KMS-11 (cell line): ENCODE data around the gene DNPH1.

Source experiments
- H2AFZ ChIP-seq: fragments of 200-600 bp; sonication (generic); 2 replicates; pipeline ENCODE4 v1.6.1; 2016; ENCODE audit warnings: antibody characterized with exemption, mixed run types, low read depth
- H3K27ac ChIP-seq: fragments of 200-600 bp; sonication (generic); 2 replicates; pipeline ENCODE4 v1.6.1; 2016; ENCODE audit warnings: mild to moderate bottlenecking, mixed run types
- H3K27me3 ChIP-seq: fragments of 200-600 bp; sonication (generic); 2 replicates; pipeline ENCODE4 v1.6.1; 2017; ENCODE audit warnings: mild to moderate bottlenecking, low read depth, mixed run types, moderate library complexity; ENCODE audit not compliant: insufficient read depth
- H3K36me3 ChIP-seq: fragments of 200-600 bp; sonication (generic); 2 replicates; pipeline ENCODE4 v1.6.1; 2017; ENCODE audit warnings: mild to moderate bottlenecking, mixed run types; ENCODE audit not compliant: insufficient read depth
- H3K4me1 ChIP-seq: fragments of 200-600 bp; sonication (generic); 2 replicates; pipeline ENCODE4 v1.6.1; 2016; ENCODE audit warnings: mild to moderate bottlenecking, low read depth, mixed run types; ENCODE audit not compliant: poor library complexity, severe bottlenecking
- H3K4me2 ChIP-seq: fragments of 200-600 bp; sonication (generic); 2 replicates; pipeline ENCODE4 v1.7.0; 2016; ENCODE audit warnings: mild to moderate bottlenecking, mixed run types
- H3K4me3 ChIP-seq: fragments of 200-600 bp; sonication (generic); IDR thresholded peaks from 2 replicates; pipeline ENCODE4 v1.6.1; 2017; ENCODE audit warnings: low read depth, low read length, mixed read lengths; ENCODE audit not compliant: insufficient read depth
- H3K79me2 ChIP-seq: fragments of 200-600 bp; sonication (generic); 2 replicates; pipeline ENCODE4 v1.6.1; 2016; ENCODE audit warnings: low read depth, mixed run types; ENCODE audit not compliant: insufficient read depth
- H3K9ac ChIP-seq: fragments of 200-600 bp; sonication (generic); 2 replicates; pipeline ENCODE4 v1.6.1; 2016; ENCODE audit warnings: mild to moderate bottlenecking, mixed run types
- H4K20me1 ChIP-seq: fragments of 200-600 bp; sonication (generic); 2 replicates; pipeline ENCODE4 v1.6.1; 2016; ENCODE audit warnings: mild to moderate bottlenecking, mixed run types; ENCODE audit not compliant: insufficient read depth
- TF ChIP-seq, protein P1 (sequence below): fragments of 200-600 bp; sonication (generic); conservative IDR thresholded peaks from 2 replicates; pipeline ENCODE4 v1.6.1; 2017; ENCODE audit warnings: low read depth, mild to moderate bottlenecking, antibody characterized with exemption, low read length, moderate library complexity, mixed read lengths

Gene DNPH1

DNA sequence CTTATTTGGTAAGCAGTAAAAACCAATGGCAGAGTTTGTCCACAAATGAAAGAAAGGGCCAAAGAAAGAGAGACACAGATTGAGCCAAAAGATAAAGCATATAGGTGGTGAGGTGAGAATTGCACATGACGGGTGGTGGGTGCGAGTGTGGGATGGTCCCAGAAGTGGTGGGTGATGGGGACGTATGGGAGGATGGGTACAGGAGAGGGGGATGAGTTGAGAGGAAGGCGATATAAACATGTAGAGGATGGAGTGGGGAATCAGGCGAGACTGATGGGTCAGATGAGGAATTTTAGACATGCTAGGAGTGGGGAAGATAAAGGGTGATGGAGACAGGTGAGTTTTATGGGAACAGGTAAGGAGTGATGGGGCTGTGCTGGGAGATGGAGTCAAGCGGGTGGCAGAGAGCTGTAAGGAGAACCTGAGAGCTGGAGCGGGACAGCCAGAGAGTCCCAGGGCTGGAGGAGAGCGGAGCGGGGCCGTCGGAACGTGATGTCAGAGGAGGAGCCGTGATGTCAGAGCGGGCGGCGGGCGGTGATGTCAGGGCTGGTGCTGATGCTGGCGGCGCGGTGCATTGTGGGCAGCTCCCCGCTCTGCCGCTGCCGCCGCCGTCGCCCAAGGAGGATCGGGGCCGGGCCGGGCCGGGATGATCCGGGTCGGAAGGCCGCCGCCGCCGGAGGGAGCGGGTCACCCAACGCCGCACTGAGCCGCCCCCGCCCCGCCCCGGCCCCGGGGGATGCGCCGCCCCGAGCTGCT is 13.8 kb upstream of the DNPH1 start, which contains the start of gene TTBK1:
Gene TTBK1 (plus strand): TSS at position 574 of the 756 bp plus-strand sequence. CDS start 3,180 bp downstream, outside the sequence.
- H2AFZ ChIP-seq: no peak within 1 kb of the TSS
- TF ChIP-seq, protein P1, sequence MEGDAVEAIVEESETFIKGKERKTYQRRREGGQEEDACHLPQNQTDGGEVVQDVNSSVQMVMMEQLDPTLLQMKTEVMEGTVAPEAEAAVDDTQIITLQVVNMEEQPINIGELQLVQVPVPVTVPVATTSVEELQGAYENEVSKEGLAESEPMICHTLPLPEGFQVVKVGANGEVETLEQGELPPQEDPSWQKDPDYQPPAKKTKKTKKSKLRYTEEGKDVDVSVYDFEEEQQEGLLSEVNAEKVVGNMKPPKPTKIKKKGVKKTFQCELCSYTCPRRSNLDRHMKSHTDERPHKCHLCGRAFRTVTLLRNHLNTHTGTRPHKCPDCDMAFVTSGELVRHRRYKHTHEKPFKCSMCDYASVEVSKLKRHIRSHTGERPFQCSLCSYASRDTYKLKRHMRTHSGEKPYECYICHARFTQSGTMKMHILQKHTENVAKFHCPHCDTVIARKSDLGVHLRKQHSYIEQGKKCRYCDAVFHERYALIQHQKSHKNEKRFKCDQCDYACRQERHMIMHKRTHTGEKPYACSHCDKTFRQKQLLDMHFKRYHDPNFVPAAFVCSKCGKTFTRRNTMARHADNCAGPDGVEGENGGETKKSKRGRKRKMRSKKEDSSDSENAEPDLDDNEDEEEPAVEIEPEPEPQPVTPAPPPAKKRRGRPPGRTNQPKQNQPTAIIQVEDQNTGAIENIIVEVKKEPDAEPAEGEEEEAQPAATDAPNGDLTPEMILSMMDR: no peak
- H3K27me3 ChIP-seq: no peaks in the 10 kb centered on the region

DNA sequence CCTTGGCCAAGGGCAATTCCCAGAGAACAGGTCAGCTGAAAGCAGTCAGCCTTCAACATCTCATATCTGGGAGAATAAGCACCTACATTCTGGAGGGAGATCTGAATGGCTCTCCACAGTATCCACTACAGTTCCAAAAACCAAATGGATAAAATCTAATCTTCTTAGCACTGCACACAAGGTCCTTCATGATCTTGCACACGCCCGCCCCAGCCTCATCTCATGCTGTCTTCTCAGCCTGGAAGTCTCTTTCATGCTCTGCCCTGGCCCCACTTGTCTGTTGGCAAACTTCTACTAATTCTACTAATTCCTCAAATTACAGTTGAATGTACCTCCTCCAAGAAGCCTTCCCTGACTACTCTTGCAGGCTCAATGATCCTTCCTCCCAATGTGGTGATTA is 12.2 kb upstream of the DNPH1 start:
- TF ChIP-seq, protein P1: no peak
- Histone ChIP-seq H3K4me2 (no peak overlapping the region), H3K9ac (no peak overlapping the region), H3K4me3 (no peak overlapping the region), H2AFZ (no peak overlapping the region), H3K36me3 (no peaks in the 10 kb centered on the region), H3K27ac (no peak overlapping the region), H3K27me3 (no peaks in the 10 kb centered on the region), H3K79me2 (no peaks in the 10 kb centered on the region), H4K20me1 (no peaks in the 10 kb centered on the region), H3K4me1 (peaks cover 6% of the 10 kb centered on the region)

More for the DNA sequence above, 13.8 kb upstream of the DNPH1 start, which contains the start of gene TTBK1:
- Histone ChIP-seq H3K36me3 (no peaks in the 10 kb centered on the region), H3K27ac (no peak within 1 kb of the TSS), H3K4me1 (peaks cover 11% of the 10 kb centered on the region), H3K4me3 (no peak within 1 kb of the TSS), H3K4me2 (no peak within 1 kb of the TSS), H3K79me2 (no peaks in the 10 kb centered on the region), H3K9ac (no peak within 1 kb of the TSS), H4K20me1 (no peaks in the 10 kb centered on the region)

- H3K4me3 ChIP-seq: no peak overlapping the region
Observed at GRCh38 chr6:43240950-43241349, 11.7 kb upstream of the DNPH1 start.

GRCh38 chr6:43239054-43239453 is 9.8 kb upstream of the DNPH1 start:
- Histone ChIP-seq H3K79me2 (no peaks in the 10 kb centered on the region), H3K4me3 (no peak overlapping the region), H3K27ac (no peak overlapping the region), H4K20me1 (no peaks in the 10 kb centered on the region), H3K4me1 (no peaks in the 10 kb centered on the region), H3K36me3 (no peaks in the 10 kb centered on the region), H2AFZ (no peak overlapping the region), H3K4me2 (no peak overlapping the region), H3K9ac (no peak overlapping the region), H3K27me3 (no peaks in the 10 kb centered on the region)
- TF ChIP-seq, protein P1: no peak

More at GRCh38 chr6:43240950-43241349, 11.7 kb upstream of the DNPH1 start:
- H2AFZ ChIP-seq: no peak overlapping the region
- H3K4me1 ChIP-seq: peaks cover 1% of the 10 kb centered on the region
- H3K27me3 ChIP-seq: no peaks in the 10 kb centered on the region
- H4K20me1 ChIP-seq: no peaks in the 10 kb centered on the region
- H3K9ac ChIP-seq: no peak overlapping the region
- no peaks in the 10 kb centered on the region for H3K79me2 ChIP-seq
- no peak overlapping the region for H3K4me2 ChIP-seq
- no peak overlapping the region for H3K27ac ChIP-seq
- H3K36me3 ChIP-seq: no peaks in the 10 kb centered on the region
- TF ChIP-seq, protein P1: no peak
